ENCODE results near the gene ST6GALNAC3.

Gene ST6GALNAC3

DNA sequence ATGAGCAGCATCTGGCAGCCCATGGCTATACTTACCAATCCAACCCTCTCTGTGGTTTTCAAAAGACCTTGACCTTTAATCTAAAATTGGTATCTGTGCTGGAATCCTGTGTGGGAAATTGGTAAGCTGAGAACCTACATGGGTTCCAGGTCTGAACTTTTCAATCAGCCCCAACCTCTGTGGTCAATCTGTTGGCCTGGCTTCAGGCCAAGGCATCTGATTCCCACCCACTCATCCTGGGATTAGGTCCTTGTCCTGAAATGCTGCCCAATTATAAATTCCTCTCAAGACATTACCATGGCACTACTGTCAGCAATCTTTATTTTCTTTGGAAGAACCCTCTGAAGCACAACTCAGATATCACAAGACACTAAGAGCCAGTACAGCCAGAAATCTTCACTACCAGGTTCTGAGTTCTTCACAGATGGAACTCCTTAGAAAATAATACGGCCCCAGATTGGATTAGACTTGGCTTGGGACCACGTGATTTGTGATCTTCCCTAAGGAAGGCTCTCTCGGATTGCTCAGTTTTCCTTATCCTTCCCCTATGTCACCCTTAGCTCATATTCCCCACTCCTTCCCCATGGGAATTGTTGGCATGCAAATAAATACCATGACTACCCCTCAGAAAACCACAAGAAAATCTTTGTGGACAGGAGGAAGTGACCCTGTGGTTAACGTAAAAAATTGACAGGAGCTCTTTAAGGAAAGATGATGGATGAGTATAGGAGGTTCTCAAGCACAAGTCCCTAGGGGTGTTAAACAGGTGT lies 584.8 kb downstream of the ST6GALNAC3 start:
- Histone ChIP-seq H3K9me3 (ENCODE audit: control insufficient read depth, insufficient read depth, low read length) (no peaks in the 10 kb centered on the region), H3K27me3 (ENCODE audit: control insufficient read depth, insufficient read depth, low read length) (no peaks in the 10 kb centered on the region), H3K27ac (ENCODE audit: low read length) (no peak overlapping the region), H3K36me3 (ENCODE audit: control insufficient read depth, insufficient read depth, low read length) (no peaks in the 10 kb centered on the region), H3K4me3 (ENCODE audit: low read length) (no peak overlapping the region), H3K4me1 (ENCODE audit: control insufficient read depth, insufficient read depth, low read length) (no peaks in the 10 kb centered on the region)
- WGBS (ENCODE audit: insufficient coverage, insufficient read length) = no CpG with 5 or more reads among the region's 4 CpGs
- no peak for DNase-seq (ENCODE audit: low read depth, low spot score)

DNA sequence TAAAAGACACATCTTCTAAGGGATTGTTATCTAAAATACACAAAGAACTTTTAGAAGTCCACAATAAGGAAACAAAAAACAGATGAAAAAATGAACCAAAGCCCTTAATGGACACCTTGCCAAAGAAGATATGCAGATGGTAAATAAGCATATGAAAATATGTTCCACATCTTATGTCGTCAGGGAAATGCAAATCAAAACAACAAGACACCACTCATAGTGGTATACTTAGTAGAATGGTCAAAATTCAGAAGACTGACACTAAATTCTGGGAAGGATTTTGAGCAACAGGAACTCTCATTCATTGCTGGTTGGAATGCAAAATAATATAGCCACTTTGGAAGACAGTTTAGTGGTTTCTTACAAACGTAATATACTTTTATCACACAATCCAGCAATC lies 587.0 kb downstream of the ST6GALNAC3 start:
- no peak overlapping the region for H3K4me3 ChIP-seq (ENCODE audit: low read length)
- no peak for DNase-seq (ENCODE audit: low read depth, low spot score)
- no peaks in the 10 kb centered on the region for H3K4me1 ChIP-seq (ENCODE audit: control insufficient read depth, insufficient read depth, low read length)
- H3K9me3 ChIP-seq (ENCODE audit: control insufficient read depth, insufficient read depth, low read length) = no peaks in the 10 kb centered on the region
- H3K36me3 ChIP-seq (ENCODE audit: control insufficient read depth, insufficient read depth, low read length) = no peaks in the 10 kb centered on the region
- no peaks in the 10 kb centered on the region for H3K27me3 ChIP-seq (ENCODE audit: control insufficient read depth, insufficient read depth, low read length)
- no CpG with 5 or more reads among the region's 2 CpGs for WGBS (ENCODE audit: insufficient coverage, insufficient read length)
- H3K27ac ChIP-seq (ENCODE audit: low read length) = no peak overlapping the region

DNA sequence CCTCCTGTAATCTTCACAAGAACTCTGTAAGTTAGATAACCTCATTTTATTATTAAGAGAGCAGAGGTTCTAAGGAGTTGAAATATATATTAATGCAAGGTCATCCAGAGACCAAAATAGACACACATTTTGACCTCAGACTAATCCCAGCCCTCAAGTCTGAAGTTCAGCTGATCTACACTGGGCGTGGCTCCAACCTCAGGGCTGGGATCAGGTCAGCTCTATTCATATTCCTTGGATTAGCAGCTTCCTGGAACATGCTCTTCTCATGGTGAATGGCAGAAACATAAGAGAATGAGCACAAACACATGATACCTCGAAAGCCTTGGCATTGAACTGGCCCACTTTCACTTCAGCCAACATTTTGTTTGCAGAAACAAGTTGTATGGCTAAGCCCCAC lies 592.0 kb downstream of the ST6GALNAC3 start:
- no peak overlapping the region for H3K4me3 ChIP-seq (ENCODE audit: low read length)
- DNase-seq (ENCODE audit: low read depth, low spot score) = no peak

DNA sequence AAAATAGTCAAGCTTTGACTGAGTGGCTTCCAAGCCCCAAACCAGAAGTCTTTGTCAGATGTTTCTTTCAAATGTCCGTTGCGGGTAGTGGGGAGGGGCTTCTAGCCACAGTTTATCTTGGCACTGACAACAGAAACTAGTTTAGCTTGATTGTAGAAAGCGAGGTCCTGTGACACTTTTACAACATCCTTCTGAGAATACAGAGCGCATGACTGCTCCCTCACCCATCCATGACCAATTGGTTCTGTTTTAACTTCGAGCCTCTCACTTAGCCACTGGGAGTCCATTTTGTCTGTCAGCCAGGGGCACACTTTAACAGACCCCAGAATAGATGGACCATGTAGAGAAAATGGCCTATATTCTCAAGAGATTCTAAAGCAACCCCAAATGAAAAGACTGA lies 593.5 kb downstream of the ST6GALNAC3 start:
- H3K27ac ChIP-seq (ENCODE audit: low read length) = no peak overlapping the region
- no peaks in the 10 kb centered on the region for H3K36me3 ChIP-seq (ENCODE audit: control insufficient read depth, insufficient read depth, low read length)
- H3K27me3 ChIP-seq (ENCODE audit: control insufficient read depth, insufficient read depth, low read length) = no peaks in the 10 kb centered on the region
- no peak for DNase-seq (ENCODE audit: low read depth, low spot score)
- no CpG with 5 or more reads among the region's 5 CpGs for WGBS (ENCODE audit: insufficient coverage, insufficient read length)
- H3K4me3 ChIP-seq (ENCODE audit: low read length) = no peak overlapping the region
- no peaks in the 10 kb centered on the region for H3K9me3 ChIP-seq (ENCODE audit: control insufficient read depth, insufficient read depth, low read length)
- no peaks in the 10 kb centered on the region for H3K4me1 ChIP-seq (ENCODE audit: control insufficient read depth, insufficient read depth, low read length)

More for the DNA sequence above, 592.0 kb downstream of the ST6GALNAC3 start:
- no CpG with 5 or more reads among the region's 2 CpGs for WGBS (ENCODE audit: insufficient coverage, insufficient read length)
- H3K36me3 ChIP-seq (ENCODE audit: control insufficient read depth, insufficient read depth, low read length) = no peaks in the 10 kb centered on the region
- H3K9me3 ChIP-seq (ENCODE audit: control insufficient read depth, insufficient read depth, low read length) = no peaks in the 10 kb centered on the region
- H3K27me3 ChIP-seq (ENCODE audit: control insufficient read depth, insufficient read depth, low read length) = no peaks in the 10 kb centered on the region
- H3K4me1 ChIP-seq (ENCODE audit: control insufficient read depth, insufficient read depth, low read length) = no peaks in the 10 kb centered on the region
- no peak overlapping the region for H3K27ac ChIP-seq (ENCODE audit: low read length)

DNA sequence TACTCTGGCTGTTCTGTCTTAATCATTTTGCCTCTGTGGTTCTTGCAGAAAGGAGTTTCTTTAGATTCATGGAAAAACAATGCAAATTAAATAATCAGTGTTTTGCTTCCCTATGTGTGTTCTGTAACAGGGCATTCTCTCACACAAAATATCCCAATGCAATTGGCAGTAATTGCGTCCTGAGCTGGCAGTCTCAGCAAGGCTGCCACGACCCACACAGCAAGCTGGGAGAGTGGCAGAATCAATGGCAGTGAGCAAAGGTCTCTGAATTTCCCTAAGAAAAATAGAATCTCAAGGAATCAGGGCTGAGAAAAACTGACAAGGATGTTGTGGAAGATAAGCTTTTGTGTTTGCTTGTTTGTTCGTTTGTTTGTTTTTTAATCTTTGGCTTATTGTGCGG lies 594.6 kb downstream of the ST6GALNAC3 start:
- no peak overlapping the region for H3K4me3 ChIP-seq (ENCODE audit: low read length)
- no peak for DNase-seq (ENCODE audit: low read depth, low spot score)
- H3K9me3 ChIP-seq (ENCODE audit: control insufficient read depth, insufficient read depth, low read length) = no peaks in the 10 kb centered on the region
- no CpG with 5 or more reads among the region's 4 CpGs for WGBS (ENCODE audit: insufficient coverage, insufficient read length)
- no peak overlapping the region for H3K27ac ChIP-seq (ENCODE audit: low read length)
- no peaks in the 10 kb centered on the region for H3K4me1 ChIP-seq (ENCODE audit: control insufficient read depth, insufficient read depth, low read length)
- H3K36me3 ChIP-seq (ENCODE audit: control insufficient read depth, insufficient read depth, low read length) = no peaks in the 10 kb centered on the region
- no peaks in the 10 kb centered on the region for H3K27me3 ChIP-seq (ENCODE audit: control insufficient read depth, insufficient read depth, low read length)

DNA sequence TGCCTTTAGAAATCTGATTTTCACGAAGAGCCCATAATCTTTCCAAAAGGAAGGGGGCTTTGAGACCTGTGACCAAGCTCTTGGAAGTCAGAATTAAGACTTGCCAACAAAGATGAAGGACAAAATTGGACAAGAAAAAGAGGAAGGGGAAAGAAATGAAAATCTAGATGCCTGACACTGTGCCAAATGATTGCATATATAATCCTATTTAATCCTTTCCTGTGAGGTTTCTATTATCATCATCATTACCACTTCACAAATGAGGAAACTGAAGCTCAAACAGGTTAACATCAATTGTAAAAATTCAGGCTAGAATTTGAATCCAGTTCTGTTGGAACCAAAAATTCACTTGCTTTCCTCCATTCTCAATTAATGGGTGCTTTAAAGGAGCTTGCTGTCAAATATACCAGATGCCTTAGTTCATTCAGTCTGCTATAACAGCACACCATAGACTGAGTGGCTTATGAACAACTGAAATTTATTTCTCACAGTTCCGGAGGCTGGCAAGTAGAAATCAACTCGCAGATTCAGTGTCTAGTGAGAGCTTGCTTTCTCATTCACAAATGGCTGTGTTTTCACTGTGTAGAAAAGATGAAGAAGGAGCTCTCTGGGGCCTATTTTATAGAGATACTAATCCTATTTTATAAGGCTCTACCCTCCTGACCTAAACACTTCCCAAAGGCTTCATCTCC lies 595.2 kb downstream of the ST6GALNAC3 start:
- DNase-seq (ENCODE audit: low read depth, low spot score) = no peak
- H3K4me3 ChIP-seq (ENCODE audit: low read length) = no peak overlapping the region
- H3K9me3 ChIP-seq (ENCODE audit: control insufficient read depth, insufficient read depth, low read length) = no peaks in the 10 kb centered on the region
- no peaks in the 10 kb centered on the region for H3K27me3 ChIP-seq (ENCODE audit: control insufficient read depth, insufficient read depth, low read length)
- no CpG with 5 or more reads among the region's 3 CpGs for WGBS (ENCODE audit: insufficient coverage, insufficient read length)
- H3K27ac ChIP-seq (ENCODE audit: low read length) = no peak overlapping the region
- H3K36me3 ChIP-seq (ENCODE audit: control insufficient read depth, insufficient read depth, low read length) = no peaks in the 10 kb centered on the region
- H3K4me1 ChIP-seq (ENCODE audit: control insufficient read depth, insufficient read depth, low read length) = no peaks in the 10 kb centered on the region

DNA sequence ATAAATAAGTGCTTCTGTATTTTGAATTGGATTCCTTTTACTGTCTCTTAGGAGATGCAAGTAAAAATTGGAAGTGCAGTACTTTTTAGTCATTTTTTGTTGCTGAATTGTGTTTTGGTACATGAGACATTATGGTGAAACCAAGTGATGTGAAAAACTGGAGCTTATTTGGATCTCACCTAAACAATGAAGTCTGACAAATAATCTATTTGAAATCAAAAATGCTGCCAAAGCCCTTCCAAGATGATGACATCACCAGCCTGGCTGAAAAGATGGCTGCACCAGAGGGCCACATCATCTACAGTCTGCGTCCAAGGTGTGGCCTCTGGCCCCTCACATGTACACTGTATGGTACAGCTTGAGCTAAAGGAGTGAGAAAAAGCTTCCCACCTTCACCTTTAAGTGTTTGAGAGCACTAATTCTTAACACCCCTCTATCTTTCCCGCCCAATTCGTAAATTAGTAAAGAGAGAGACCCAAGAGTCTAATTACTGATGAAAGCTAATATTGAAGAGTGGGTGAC lies 600.2 kb downstream of the ST6GALNAC3 start:
- no CpG with 5 or more reads among the region's 3 CpGs for WGBS (ENCODE audit: insufficient coverage, insufficient read length)
- Histone ChIP-seq H3K27ac (ENCODE audit: low read length) (no peak overlapping the region), H3K9me3 (ENCODE audit: control insufficient read depth, insufficient read depth, low read length) (no peaks in the 10 kb centered on the region), H3K36me3 (ENCODE audit: control insufficient read depth, insufficient read depth, low read length) (no peaks in the 10 kb centered on the region), H3K27me3 (ENCODE audit: control insufficient read depth, insufficient read depth, low read length) (no peaks in the 10 kb centered on the region), H3K4me3 (ENCODE audit: low read length) (no peak overlapping the region), H3K4me1 (ENCODE audit: control insufficient read depth, insufficient read depth, low read length) (no peaks in the 10 kb centered on the region)
- DNase-seq (ENCODE audit: low read depth, low spot score) = no peak

DNA sequence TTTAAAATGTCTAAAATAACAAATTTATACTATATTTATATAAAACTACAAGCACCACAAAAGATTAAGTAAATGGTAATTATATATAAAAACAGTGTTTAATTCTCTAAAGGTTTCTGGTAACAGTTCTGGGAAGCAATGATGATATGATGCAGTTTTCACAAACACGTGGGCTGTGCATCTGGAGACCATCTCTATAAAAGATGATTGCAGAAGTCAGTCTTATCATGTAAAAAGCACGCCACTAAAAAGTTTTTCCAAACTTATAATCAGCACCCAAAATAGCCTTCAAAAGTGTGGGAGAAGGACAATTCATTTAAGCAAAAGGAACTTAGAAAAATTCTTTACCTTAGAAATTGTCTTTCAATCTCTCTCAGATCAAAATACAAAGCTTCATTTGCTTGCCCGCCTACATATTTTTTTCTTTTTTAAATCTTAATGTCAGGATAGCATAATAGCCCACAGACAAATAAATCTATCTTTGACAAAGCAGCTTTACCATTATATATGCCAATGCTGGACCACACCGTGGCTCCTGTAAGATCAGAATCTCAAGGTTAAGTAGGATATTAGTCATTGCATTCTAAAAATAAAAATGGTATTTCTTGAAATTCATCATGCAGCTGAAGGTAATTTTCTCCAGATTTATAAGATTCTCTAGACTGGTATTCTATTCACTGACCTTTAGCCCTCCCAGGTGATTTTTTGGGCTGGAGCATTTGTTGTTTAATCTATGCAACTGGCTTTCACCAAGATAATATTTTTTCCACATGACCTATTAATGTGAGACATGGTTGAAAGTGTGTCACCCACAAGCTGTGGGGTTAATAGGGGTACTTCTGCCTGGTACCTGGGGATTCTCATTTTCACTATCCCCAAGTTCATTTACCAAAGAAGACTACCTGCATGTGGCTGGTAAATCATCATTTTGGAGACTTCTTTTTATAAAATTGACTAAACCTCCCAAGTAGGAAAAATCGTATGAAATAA lies 603.2 kb downstream of the ST6GALNAC3 start:
- no peak for DNase-seq (ENCODE audit: low read depth, low spot score)
- Histone ChIP-seq H3K4me3 (ENCODE audit: low read length) (no peak overlapping the region), H3K27ac (ENCODE audit: low read length) (no peak overlapping the region), H3K27me3 (ENCODE audit: control insufficient read depth, insufficient read depth, low read length) (no peaks in the 10 kb centered on the region), H3K9me3 (ENCODE audit: control insufficient read depth, insufficient read depth, low read length) (no peaks in the 10 kb centered on the region), H3K4me1 (ENCODE audit: control insufficient read depth, insufficient read depth, low read length) (no peaks in the 10 kb centered on the region), H3K36me3 (ENCODE audit: control insufficient read depth, insufficient read depth, low read length) (no peaks in the 10 kb centered on the region)
- WGBS (ENCODE audit: insufficient coverage, insufficient read length) = no CpG with 5 or more reads among the region's 5 CpGs

DNA sequence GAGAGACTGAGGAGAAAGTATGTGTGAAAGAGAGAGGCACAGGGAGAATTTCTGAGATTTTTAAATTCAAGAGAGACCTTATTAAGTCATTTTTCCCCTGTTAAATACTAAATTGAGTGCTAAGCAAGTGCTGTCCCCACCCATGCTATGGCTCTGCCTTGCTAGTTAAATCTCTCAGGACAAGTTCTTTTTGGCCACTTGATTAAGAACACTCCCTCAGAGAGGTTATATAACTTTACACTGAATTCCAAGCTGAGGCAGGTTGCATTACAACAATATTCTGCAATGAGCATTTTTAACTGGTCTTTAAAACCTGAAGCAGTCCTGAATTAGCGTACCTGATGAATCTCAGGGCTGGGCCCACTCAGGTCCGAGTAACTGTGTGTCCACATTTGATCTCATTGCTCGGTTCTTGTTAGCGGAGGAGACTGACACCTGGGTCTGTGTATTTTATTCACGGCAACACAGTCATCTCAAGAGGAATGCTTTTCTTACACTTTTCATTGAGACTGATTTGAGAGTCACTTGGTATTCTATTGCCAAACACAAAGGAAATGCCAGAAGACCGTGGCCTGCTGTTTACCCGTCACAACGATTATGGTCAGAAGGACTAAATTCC lies 605.1 kb downstream of the ST6GALNAC3 start:
- no CpG with 5 or more reads among the region's 8 CpGs for WGBS (ENCODE audit: insufficient coverage, insufficient read length)
- Histone ChIP-seq H3K9me3 (ENCODE audit: control insufficient read depth, insufficient read depth, low read length) (no peaks in the 10 kb centered on the region), H3K27ac (ENCODE audit: low read length) (no peak overlapping the region), H3K4me3 (ENCODE audit: low read length) (no peak overlapping the region), H3K27me3 (ENCODE audit: control insufficient read depth, insufficient read depth, low read length) (no peaks in the 10 kb centered on the region), H3K36me3 (ENCODE audit: control insufficient read depth, insufficient read depth, low read length) (no peaks in the 10 kb centered on the region), H3K4me1 (ENCODE audit: control insufficient read depth, insufficient read depth, low read length) (no peaks in the 10 kb centered on the region)
- no peak for DNase-seq (ENCODE audit: low read depth, low spot score)

DNA sequence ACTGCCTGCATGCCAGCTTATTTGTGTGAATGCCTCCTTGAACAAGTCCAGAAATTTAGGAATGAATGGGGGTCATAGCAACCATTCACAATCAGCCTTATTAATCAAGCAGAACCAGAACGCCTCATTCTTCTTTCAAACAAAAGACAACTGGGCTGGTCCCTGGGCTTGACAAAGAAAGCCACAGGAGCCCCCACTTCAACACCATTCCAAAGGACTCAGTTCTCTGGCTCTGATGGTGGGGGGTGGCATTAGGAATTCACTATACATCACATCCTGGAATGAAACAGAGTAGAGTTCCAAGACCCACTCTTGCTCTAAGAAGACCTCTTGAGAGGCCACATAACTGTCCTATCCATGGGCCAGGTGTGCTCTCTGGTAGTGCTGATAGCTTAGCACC lies 606.1 kb downstream of the ST6GALNAC3 start:
- WGBS (ENCODE audit: insufficient coverage, insufficient read length) = no CpG with 5 or more reads among the region's 1 CpG
- no peaks in the 10 kb centered on the region for H3K9me3 ChIP-seq (ENCODE audit: control insufficient read depth, insufficient read depth, low read length)
- no peaks in the 10 kb centered on the region for H3K36me3 ChIP-seq (ENCODE audit: control insufficient read depth, insufficient read depth, low read length)
- DNase-seq (ENCODE audit: low read depth, low spot score) = no peak
- no peak overlapping the region for H3K27ac ChIP-seq (ENCODE audit: low read length)
- H3K4me3 ChIP-seq (ENCODE audit: low read length) = no peak overlapping the region
- H3K4me1 ChIP-seq (ENCODE audit: control insufficient read depth, insufficient read depth, low read length) = no peaks in the 10 kb centered on the region
- H3K27me3 ChIP-seq (ENCODE audit: control insufficient read depth, insufficient read depth, low read length) = no peaks in the 10 kb centered on the region
